ENCODE measurements around the gene NINJ2. TPM values are rescaled to one million over a fixed set of nuclear protein-coding genes. Genes with fewer than 3 reads are reported as not detected.
"Not testable (repeated sequence)": the region's sequence is repeated elsewhere in the genome, so short reads cannot be mapped to it uniquely, and the experiment has no call there.

The NINJ2 gene
- total and polyA plus RNA-seq, 7 donors = 11.8 to 66.6 (median 33.1) TPM

DNA sequence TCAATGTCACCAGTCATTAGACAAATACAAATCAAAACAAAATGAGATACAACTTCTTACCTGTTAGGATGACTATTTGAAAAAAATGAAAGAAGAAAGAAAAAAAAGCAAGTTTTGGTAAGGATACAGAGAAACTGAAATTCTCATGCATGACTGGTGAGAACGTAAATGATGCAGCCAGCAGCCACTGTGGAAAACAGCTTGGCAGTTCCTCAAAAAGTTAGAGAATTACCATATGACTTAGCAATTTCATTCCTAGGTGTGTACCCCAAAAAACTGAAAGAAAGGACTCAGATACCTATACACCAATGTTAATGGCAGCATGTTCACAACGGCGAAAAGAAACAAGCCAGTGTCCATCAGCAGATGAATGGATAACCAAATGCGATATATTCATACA is 26.6 kb downstream of the NINJ2 start:
- no peaks in the 10 kb centered on the region for H3K36me3 ChIP-seq (ENCODE audit: insufficient read depth in 1 of 2, low read depth in 1 of 2)
- 84 to 90% (median 86%) methylated on average over 4 of the region's 4 CpGs for WGBS, 3 donors
- H3K4me3 ChIP-seq = no peak overlapping the region
- ATAC-seq = no peak
- TF ChIP-seq, protein P1, sequence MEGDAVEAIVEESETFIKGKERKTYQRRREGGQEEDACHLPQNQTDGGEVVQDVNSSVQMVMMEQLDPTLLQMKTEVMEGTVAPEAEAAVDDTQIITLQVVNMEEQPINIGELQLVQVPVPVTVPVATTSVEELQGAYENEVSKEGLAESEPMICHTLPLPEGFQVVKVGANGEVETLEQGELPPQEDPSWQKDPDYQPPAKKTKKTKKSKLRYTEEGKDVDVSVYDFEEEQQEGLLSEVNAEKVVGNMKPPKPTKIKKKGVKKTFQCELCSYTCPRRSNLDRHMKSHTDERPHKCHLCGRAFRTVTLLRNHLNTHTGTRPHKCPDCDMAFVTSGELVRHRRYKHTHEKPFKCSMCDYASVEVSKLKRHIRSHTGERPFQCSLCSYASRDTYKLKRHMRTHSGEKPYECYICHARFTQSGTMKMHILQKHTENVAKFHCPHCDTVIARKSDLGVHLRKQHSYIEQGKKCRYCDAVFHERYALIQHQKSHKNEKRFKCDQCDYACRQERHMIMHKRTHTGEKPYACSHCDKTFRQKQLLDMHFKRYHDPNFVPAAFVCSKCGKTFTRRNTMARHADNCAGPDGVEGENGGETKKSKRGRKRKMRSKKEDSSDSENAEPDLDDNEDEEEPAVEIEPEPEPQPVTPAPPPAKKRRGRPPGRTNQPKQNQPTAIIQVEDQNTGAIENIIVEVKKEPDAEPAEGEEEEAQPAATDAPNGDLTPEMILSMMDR (IDR thresholded peaks at IDR 0.05) = no peak
- peaks cover 58% of the 10 kb centered on the region for H3K4me1 ChIP-seq
- H3K27me3 ChIP-seq (ENCODE audit: insufficient read depth in 3 of 3, low read length in 2 of 3) = no peaks in the 10 kb centered on the region
- peak overlapping the region; percentile 19 for H3K27ac ChIP-seq
- no peaks in the 10 kb centered on the region for H3K9me3 ChIP-seq
- intact Hi-C loops (cut with DNase I) = loop anchor here in 1 of 2 donors (5.0 kb wide), 2 partner anchors 59 to 581 kb away; no protein-coding TSS in a partner anchor
- DNase-seq = no peak

DNA sequence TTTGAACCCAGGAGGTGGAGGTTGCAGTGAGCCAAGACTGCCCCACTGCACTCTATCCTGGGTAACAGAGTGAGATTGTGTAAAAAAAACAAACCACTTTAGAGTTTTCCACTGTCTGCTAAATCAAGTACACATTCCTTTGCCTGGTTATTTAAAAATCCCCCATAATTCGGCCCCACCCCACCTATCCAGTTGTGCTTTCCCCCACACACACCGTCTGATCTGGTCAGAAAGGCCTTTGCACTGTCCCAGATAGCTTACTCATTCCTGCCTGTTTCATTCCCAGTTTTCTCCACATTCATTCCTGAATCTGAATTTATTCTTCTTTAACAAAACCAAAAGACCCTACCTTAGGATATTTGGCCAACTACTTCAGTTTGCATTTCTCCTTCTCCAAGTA is 29.5 kb downstream of the NINJ2 start:
- H3K27me3 ChIP-seq (ENCODE audit: insufficient read depth in 3 of 3, low read length in 2 of 3) = no peaks in the 10 kb centered on the region
- 79 to 87% (median 80%) methylated on average over 2 of the region's 2 CpGs for WGBS, 3 donors
- no peak for ATAC-seq
- no peaks in the 10 kb centered on the region for H3K36me3 ChIP-seq (ENCODE audit: insufficient read depth in 1 of 2, low read depth in 1 of 2)
- H3K27ac ChIP-seq = peak overlapping the region; percentile 87
- TF ChIP-seq, protein P1 (IDR thresholded peaks at IDR 0.05) = no peak
- H3K4me3 ChIP-seq = no peak overlapping the region
- intact Hi-C loops (cut with DNase I) = loop anchor here in 1 of 2 donors (2.0 to 5.0 kb wide), 2 partner anchors 15 to 46 kb away; no protein-coding TSS in a partner anchor
- peaks cover 36% of the 10 kb centered on the region for H3K4me1 ChIP-seq
- no peaks in the 10 kb centered on the region for H3K9me3 ChIP-seq
- no peak for DNase-seq

DNA sequence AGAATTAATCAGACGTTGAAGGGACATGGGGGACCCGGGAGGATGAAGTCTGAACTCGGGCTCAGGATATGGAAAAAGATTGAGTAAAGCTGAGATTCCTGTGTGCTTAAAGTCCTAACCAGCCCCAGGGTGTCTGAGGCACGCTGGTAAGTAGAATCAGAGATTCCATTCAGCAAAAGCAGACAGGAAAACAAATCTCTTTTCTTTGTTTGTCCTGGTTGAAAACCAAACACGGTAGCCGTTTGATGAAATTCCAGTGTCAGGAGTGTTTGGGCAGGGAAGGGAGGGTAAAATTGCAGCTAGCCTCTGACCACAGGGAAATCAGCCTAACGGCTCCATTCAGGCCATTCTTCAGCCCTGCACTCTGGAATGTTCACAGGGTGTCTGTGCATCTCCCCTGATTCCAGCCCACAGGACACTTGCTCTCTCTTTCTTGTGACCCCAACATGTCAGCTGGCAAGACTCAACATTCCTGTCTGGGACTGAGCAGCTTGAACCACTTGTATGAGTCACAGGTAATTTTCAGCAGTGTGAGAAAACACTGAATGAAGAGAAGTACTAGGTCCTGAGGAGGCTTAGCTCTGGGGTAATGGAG is 31.0 kb downstream of the NINJ2 start:
- intact Hi-C loops (cut with DNase I) = loop anchor here in 1 of 2 donors (2.0 to 5.0 kb wide), 2 partner anchors 13 to 45 kb away; no protein-coding TSS in a partner anchor

DNA sequence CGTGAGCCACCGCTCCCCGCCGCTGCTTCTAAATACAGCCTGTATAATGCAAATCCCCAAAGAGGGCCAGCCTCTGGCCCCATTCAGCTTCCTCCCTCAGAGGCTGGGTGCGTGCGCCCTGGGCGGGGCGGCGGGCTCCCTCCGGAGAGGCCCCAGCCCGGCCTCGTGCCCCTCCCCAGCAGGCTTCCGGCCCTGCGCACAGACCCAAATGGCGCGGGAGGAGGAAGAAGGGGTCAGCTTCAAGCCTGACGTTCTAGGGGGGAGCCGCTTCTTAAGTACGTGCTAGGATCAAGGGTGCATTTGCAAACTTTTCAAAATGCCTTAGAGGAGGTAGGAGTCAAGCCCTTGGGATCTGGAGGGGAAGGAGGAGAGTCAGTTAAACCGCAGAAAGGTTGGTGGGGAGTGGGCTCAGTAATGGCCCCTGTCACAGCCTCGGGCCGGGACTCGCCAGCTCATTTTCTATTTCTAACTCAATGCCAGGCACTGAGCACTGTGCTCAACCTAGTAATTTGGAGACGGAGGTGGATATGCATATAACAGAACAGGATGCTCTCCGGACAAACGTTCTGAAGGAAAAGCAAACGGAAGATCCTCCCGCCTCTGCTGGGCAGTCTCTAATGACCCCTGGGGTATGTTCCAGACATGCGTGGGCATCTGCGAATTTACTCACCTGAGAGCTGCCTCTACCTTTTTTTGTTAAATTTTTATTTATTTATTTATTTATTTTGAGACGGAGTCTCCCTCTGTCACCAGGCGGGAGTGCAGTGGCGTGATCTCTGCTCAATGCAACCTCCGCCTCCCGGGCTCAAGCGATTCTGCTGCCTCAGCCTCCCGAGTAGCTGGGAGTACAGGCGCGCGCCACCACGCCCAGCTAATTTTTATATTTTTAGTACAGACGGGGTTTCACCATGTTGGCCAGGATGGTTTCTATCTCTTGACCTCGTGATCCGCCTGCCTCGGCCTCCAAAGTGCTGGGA is 32.3 kb downstream of the NINJ2 start:
- 72 to 77% (median 74%) methylated on average over 42 to 45 of the region's 45 CpGs for WGBS, 3 donors
- TF ChIP-seq, protein P1 (IDR thresholded peaks at IDR 0.05) = no peak
- DNase-seq (peak; percentile 61 to 81), ATAC-seq (no peak)
- Histone ChIP-seq H3K27me3 (ENCODE audit: insufficient read depth in 3 of 3, low read length in 2 of 3) (no peaks in the 10 kb centered on the region), H3K9me3 (no peaks in the 10 kb centered on the region), H3K27ac (peak overlapping the region; percentile 87), H3K36me3 (ENCODE audit: insufficient read depth in 1 of 2, low read depth in 1 of 2) (no peaks in the 10 kb centered on the region), H3K4me3 (no peak overlapping the region), H3K4me1 (peaks cover 43% of the 10 kb centered on the region)
- intact Hi-C loops (cut with DNase I) = loop anchor here in 1 of 2 donors (5.0 kb wide), 1 partner anchor 44 kb away; no protein-coding TSS in a partner anchor

More for the DNA sequence above, 31.0 kb downstream of the NINJ2 start:
- no peaks in the 10 kb centered on the region for H3K27me3 ChIP-seq (ENCODE audit: insufficient read depth in 3 of 3, low read length in 2 of 3)
- 10 to 25% (median 13%) methylated on average over 7 of the region's 7 CpGs for WGBS, 3 donors
- TF ChIP-seq, protein P1 (IDR thresholded peaks at IDR 0.05) = no peak
- peak in 1 of 2 donors; percentile 35 for DNase-seq
- ATAC-seq = peak; percentile 85 to 93 (median 87)
- H3K4me3 ChIP-seq = peak overlapping the region; percentile 1
- peak overlapping the region; percentile 87 for H3K27ac ChIP-seq
- H3K9me3 ChIP-seq = no peaks in the 10 kb centered on the region
- H3K36me3 ChIP-seq (ENCODE audit: insufficient read depth in 1 of 2, low read depth in 1 of 2) = no peaks in the 10 kb centered on the region
- H3K4me1 ChIP-seq = peaks cover 40% of the 10 kb centered on the region

DNA sequence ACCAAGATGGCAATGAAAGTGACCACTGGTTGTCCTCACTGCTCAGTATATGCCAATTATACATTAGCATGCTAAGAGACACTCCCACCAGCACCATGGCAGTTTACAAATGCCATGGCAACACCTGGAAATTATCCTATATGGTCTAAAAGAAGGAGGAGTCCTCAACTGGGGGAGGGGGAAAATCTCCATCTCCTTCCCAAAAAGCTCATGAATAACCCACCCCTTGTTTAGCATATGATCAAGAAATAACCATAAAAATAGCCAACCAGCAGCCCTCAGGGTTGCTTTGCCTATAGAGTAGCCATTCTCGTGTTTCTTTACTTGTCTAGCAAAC is 34.5 kb downstream of the NINJ2 start:
- H3K27ac ChIP-seq = peak overlapping the region; percentile 74

More for the DNA sequence above, 34.5 kb downstream of the NINJ2 start:
- WGBS, 3 donors = 90 to 96% (median 94%) methylated on average over 1 of the region's 1 CpG
- H3K36me3 ChIP-seq (ENCODE audit: insufficient read depth in 1 of 2, low read depth in 1 of 2); ATAC-seq; H3K27me3 ChIP-seq (ENCODE audit: insufficient read depth in 3 of 3, low read length in 2 of 3); H3K9me3 ChIP-seq; intact Hi-C loops (cut with DNase I); DNase-seq; H3K4me3 ChIP-seq: not testable (repeated sequence)
- H3K4me1 ChIP-seq = peaks cover 43% of the 10 kb centered on the region
